CD8-positive, alpha-beta memory T cell (primary cell): Measurements from ENCODE around the gene STN1. TPM values are rescaled to one million over a fixed set of nuclear protein-coding genes. Genes with fewer than 3 reads are reported as not detected.

ENCODE experiments used
- CTCF ChIA-PET: fragments of 350-600 bp; sonication (Branson Sonifier 250); formaldehyde crosslinking; loops from one replicate; lab custom pipeline; 2021; ENCODE audit warnings: antibody characterized with exemption; lab: Charles Lee
- POLR2A ChIA-PET: fragments of 350-600 bp; sonication (Branson Sonifier 250); formaldehyde crosslinking; loops from one replicate; lab custom pipeline; 2021; ENCODE audit warnings: antibody characterized with exemption; lab: Charles Lee
- DNase-seq, 5 donors: peaks; one replicate each; pipeline versions ENCODE4 v3.0.0 to v3.0.0-alpha.2; 2020 to 2022; ENCODE audit warnings: mixed read lengths in 1 of 5
- H3K27ac ChIP-seq: one replicate; pipeline ENCODE4 v1.7.0; 2013; ENCODE audit warnings: low read depth, mild to moderate bottlenecking, low read length, moderate library complexity
- H3K27me3 ChIP-seq: 2 replicates; pipeline ENCODE4 v1.7.0; 2013; ENCODE audit warnings: low read length, mild to moderate bottlenecking; ENCODE audit not compliant: insufficient read depth, poor library complexity, severe bottlenecking
- H3K36me3 ChIP-seq: 2 replicates; pipeline ENCODE4 v1.7.0; 2013; ENCODE audit warnings: mild to moderate bottlenecking, low read length, moderate library complexity; ENCODE audit not compliant: insufficient read depth
- H3K4me1 ChIP-seq: 2 replicates; pipeline ENCODE4 v1.7.0; 2013; ENCODE audit warnings: mild to moderate bottlenecking, low read length, moderate library complexity; ENCODE audit not compliant: insufficient read depth
- H3K4me3 ChIP-seq: 2 replicates; pipeline ENCODE4 v1.7.0; 2013; ENCODE audit warnings: mild to moderate bottlenecking, low read length
- H3K9me3 ChIP-seq: 2 replicates; pipeline ENCODE4 v1.7.0; 2013; ENCODE audit warnings: mild to moderate bottlenecking, low read length
- H3K27ac Mint-ChIP-seq, 8 donors: one replicate each; pipeline ENCODE4 v1.8.0; 2020 to 2021; ENCODE audit warnings: mixed read lengths in 8 of 8, mild to moderate bottlenecking in 6 of 8, inconsistent platforms in 3 of 8, moderate library complexity in 3 of 8
- H3K27me3 Mint-ChIP-seq, 2 donors: one replicate each; pipeline ENCODE4 v1.8.0; 2020 to 2021; ENCODE audit warnings: mixed read lengths in 2 of 2, mild to moderate bottlenecking in 1 of 2, moderate library complexity in 1 of 2
- H3K36me3 Mint-ChIP-seq, 3 donors: one replicate each; pipeline ENCODE4 v1.8.0; 2020 to 2021; ENCODE audit warnings: mixed read lengths in 3 of 3, inconsistent platforms in 1 of 3, mild to moderate bottlenecking in 1 of 3
- H3K4me1 Mint-ChIP-seq, 3 donors: one replicate each; pipeline ENCODE4 v1.8.0; 2020 to 2021; ENCODE audit warnings: mixed read lengths in 3 of 3, inconsistent platforms in 1 of 3, mild to moderate bottlenecking in 1 of 3
- H3K4me3 Mint-ChIP-seq, 7 donors: one replicate each; pipeline ENCODE4 v1.8.0; 2020 to 2021; ENCODE audit warnings: mixed read lengths in 7 of 7, mild to moderate bottlenecking in 6 of 7, moderate library complexity in 4 of 7, inconsistent platforms in 2 of 7
- H3K9me3 Mint-ChIP-seq, 5 donors: one replicate each; pipeline ENCODE4 v1.8.0; 2020 to 2022; ENCODE audit warnings: mixed read lengths in 5 of 5, mild to moderate bottlenecking in 3 of 5, moderate library complexity in 2 of 5, inconsistent platforms in 1 of 5
- polyA plus RNA-seq: library from polyadenylated mRNA; unstranded; fragments of 300-500 nt; fragmentation: Illumina TruSeq; gene quantifications from one replicate; pipeline ENCODE4 v1.2.3, GENCODE V29; 2021
- total RNA-seq, 2 experiments: library from RNA; stranded (reverse); gene quantifications; one replicate each; pipeline ENCODE4 v1.2.3, GENCODE V29; 2021

STN1 gene
- total and polyA plus RNA-seq, 3 experiments from 2014 or later, result 23.6 to 101 (median 24.5) TPM

- H3K36me3 Mint-ChIP-seq, result peaks cover 7 to 19% (median 9%) of the 10 kb centered on the region in 3 donors
- DNase-seq, result peak in 4 of 5 donors; percentile 29 to 53 (median 36)
- ChIA-PET CTCF (interaction anchor here (0.9 to 6.8 kb wide), 2 partner anchors 18 to 147 kb away, joined by 3 to 71 read pairs; no protein-coding TSS in a partner anchor), POLR2A (no interaction called here)
- H3K27ac ChIP-seq, result no peak overlapping the region
- H3K4me1 Mint-ChIP-seq, result peaks cover 7 to 13% (median 10%) of the 10 kb centered on the region in 3 donors
- no peak overlapping the region for H3K27ac Mint-ChIP-seq
- H3K27me3 Mint-ChIP-seq, result peaks cover 14 to 27% of the 10 kb centered on the region in 2 donors
- no peak overlapping the region for H3K4me3 Mint-ChIP-seq
- H3K4me1 ChIP-seq, result peaks cover 6% of the 10 kb centered on the region
- H3K4me3 ChIP-seq, result no peak overlapping the region
- peaks cover 8% of the 10 kb centered on the region for H3K27me3 ChIP-seq
- H3K9me3 ChIP-seq, result no peaks in the 10 kb centered on the region
- H3K36me3 ChIP-seq, result no peaks in the 10 kb centered on the region
- peaks cover 3 to 8% (median 5%) of the 10 kb centered on the region in 5 donors for H3K9me3 Mint-ChIP-seq
These were observed 58.6 kb downstream of the STN1 start for GRCh38 chr10:103859161-103860086.

- POLR2A ChIA-PET, result no interaction called here
- Mint-ChIP-seq H3K9me3 (no peaks in the 10 kb centered on the region), H3K4me1 (peaks cover 12 to 17% (median 16%) of the 10 kb centered on the region in 3 donors), H3K4me3 (no peak overlapping the region), H3K27ac (no peak overlapping the region), H3K36me3 (peaks cover 0 to 9% (median under 1%) of the 10 kb centered on the region in 3 donors), H3K27me3 (peaks cover 24 to 37% of the 10 kb centered on the region in 2 donors)
- peaks cover 17% of the 10 kb centered on the region for H3K27me3 ChIP-seq
- H3K36me3 ChIP-seq, result no peaks in the 10 kb centered on the region
- no peaks in the 10 kb centered on the region for H3K9me3 ChIP-seq
- H3K27ac ChIP-seq, result no peak overlapping the region
- H3K4me1 ChIP-seq, result peaks cover 12% of the 10 kb centered on the region
- no peak for DNase-seq
- H3K4me3 ChIP-seq, result no peak overlapping the region
- CTCF ChIA-PET, result interaction anchor here (0.9 to 6.8 kb wide), 2 partner anchors 16 to 146 kb away, joined by 3 to 71 read pairs; no protein-coding TSS in a partner anchor
These were observed 59.6 kb downstream of the STN1 start for GRCh38 chr10:103858360-103858759.

- CTCF ChIA-PET, result interaction anchor here (6.8 kb wide), 1 partner anchor 144 kb away, joined by 71 read pairs; no protein-coding TSS in a partner anchor
- Histone ChIP-seq H3K4me1 (peaks cover 12% of the 10 kb centered on the region), H3K27ac (no peak overlapping the region), H3K9me3 (no peaks in the 10 kb centered on the region), H3K27me3 (peaks cover 17% of the 10 kb centered on the region), H3K36me3 (no peaks in the 10 kb centered on the region), H3K4me3 (no peak overlapping the region)
- Mint-ChIP-seq H3K27me3 (peaks cover 32 to 44% of the 10 kb centered on the region in 2 donors), H3K9me3 (no peaks in the 10 kb centered on the region), H3K27ac (no peak overlapping the region), H3K4me3 (peak overlapping the region in 6 of 7 donors; percentile 3 to 76 (median 54)), H3K36me3 (peaks cover 0 to 9% (median 0%) of the 10 kb centered on the region in 3 donors), H3K4me1 (peaks cover 12 to 17% (median 16%) of the 10 kb centered on the region in 3 donors)
- no peak for DNase-seq
- POLR2A ChIA-PET, result no interaction called here
These were observed 61.2 kb downstream of the STN1 start for GRCh38 chr10:103856797-103857170.

- H3K4me1 Mint-ChIP-seq, result peaks cover 12 to 17% (median 16%) of the 10 kb centered on the region in 3 donors
- peaks cover 0 to 9% (median 0%) of the 10 kb centered on the region in 3 donors for H3K36me3 Mint-ChIP-seq
- Histone ChIP-seq H3K27ac (no peak overlapping the region), H3K4me3 (no peak overlapping the region), H3K9me3 (no peaks in the 10 kb centered on the region), H3K36me3 (no peaks in the 10 kb centered on the region), H3K27me3 (peaks cover 17% of the 10 kb centered on the region), H3K4me1 (peaks cover 12% of the 10 kb centered on the region)
- CTCF ChIA-PET, result interaction anchor here (6.8 kb wide), 1 partner anchor 144 kb away, joined by 71 read pairs; no protein-coding TSS in a partner anchor
- no peak overlapping the region for H3K27ac Mint-ChIP-seq
- H3K27me3 Mint-ChIP-seq, result peaks cover 32 to 45% of the 10 kb centered on the region in 2 donors
- peak overlapping the region; percentile 42 to 76 (median 59) for H3K4me3 Mint-ChIP-seq
- H3K9me3 Mint-ChIP-seq, result no peaks in the 10 kb centered on the region
- POLR2A ChIA-PET, result no interaction called here
- no peak for DNase-seq
These were observed 61.9 kb downstream of the STN1 start for GRCh38 chr10:103855852-103856796.

- peaks cover 0 to 9% (median 0%) of the 10 kb centered on the region in 3 donors for H3K36me3 Mint-ChIP-seq
- Histone ChIP-seq H3K27ac (no peak within 1 kb of the TSS), H3K4me1 (peaks cover 12% of the 10 kb centered on the region), H3K4me3 (no peak within 1 kb of the TSS), H3K36me3 (no peaks in the 10 kb centered on the region), H3K27me3 (peaks cover 17% of the 10 kb centered on the region), H3K9me3 (no peaks in the 10 kb centered on the region)
- peak within 1 kb of the TSS; percentile 67 to 84 (median 82) for H3K4me3 Mint-ChIP-seq
- peaks cover 12 to 17% (median 16%) of the 10 kb centered on the region in 3 donors for H3K4me1 Mint-ChIP-seq
- peak within 1 kb of the TSS in 1 of 8 donors; percentile 61 for H3K27ac Mint-ChIP-seq
- peaks cover 32 to 52% of the 10 kb centered on the region in 2 donors for H3K27me3 Mint-ChIP-seq
- ChIA-PET POLR2A (no interaction called here), CTCF (interaction anchor here (1.0 to 6.8 kb wide), 2 partner anchors 143 to 232 kb away, joined by 3 to 71 read pairs; no protein-coding TSS in a partner anchor)
- DNase-seq, result no peak
- no peaks in the 10 kb centered on the region for H3K9me3 Mint-ChIP-seq
These were observed 62.6 kb downstream of the STN1 start, which contains the start of gene SH3PXD2A for GRCh38 chr10:103855424-103855823. Gene SH3PXD2A (minus strand): TSS chr10:103855576. CDS start chr10:103855266, 310 bp downstream.

GRCh38 chr10:103854686-103855391, 63.1 kb downstream of the STN1 start:
- DNase-seq, result no peak
- Mint-ChIP-seq H3K27ac (peak overlapping the region in 1 of 8 donors; percentile 61), H3K36me3 (peaks cover 0 to 9% (median 0%) of the 10 kb centered on the region in 3 donors), H3K4me1 (peaks cover 12 to 17% (median 16%) of the 10 kb centered on the region in 3 donors), H3K27me3 (peaks cover 32 to 57% of the 10 kb centered on the region in 2 donors), H3K9me3 (no peaks in the 10 kb centered on the region), H3K4me3 (peak overlapping the region; percentile 67 to 84 (median 82))
- H3K27ac ChIP-seq, result no peak overlapping the region
- POLR2A ChIA-PET, result no interaction called here
- no peak overlapping the region for H3K4me3 ChIP-seq
- peaks cover 12% of the 10 kb centered on the region for H3K4me1 ChIP-seq
- peaks cover 17% of the 10 kb centered on the region for H3K27me3 ChIP-seq
- no peaks in the 10 kb centered on the region for H3K9me3 ChIP-seq
- H3K36me3 ChIP-seq, result no peaks in the 10 kb centered on the region
- CTCF ChIA-PET, result interaction anchor here (1.0 to 6.8 kb wide), 2 partner anchors 142 to 231 kb away, joined by 3 to 71 read pairs; no protein-coding TSS in a partner anchor
